K562 (cell line): ENCODE results near the gene FAM167B.

Experiments used
- KLF13 ChIP-seq: fragments of 450-650 bp; IDR thresholded peaks from 2 replicates; pipeline ENCODE4 v1.6.1; 2016; ENCODE audit warnings: missing genetic modification characterization, low read depth, mild to moderate bottlenecking, missing compliant biosample characterization, moderate library complexity, borderline replicate concordance
- MAFF ChIP-seq: IDR thresholded peaks from 2 replicates; pipeline ENCODE4 v1.6.1; 2012; ENCODE audit warnings: low read length, improper control_type of control experiment
- SAP30 ChIP-seq: fragments of 200-600 bp; sonication (generic); IDR thresholded peaks from 2 replicates; pipeline ENCODE4 v1.6.1; 2012; ENCODE audit warnings: borderline replicate concordance, low read depth, mild to moderate bottlenecking, moderate library complexity, low read length, control low read depth, inconsistent platforms; ENCODE audit not compliant: insufficient read depth, poor library complexity, severe bottlenecking
- SRSF7 ChIP-seq: fragments of 200-400 bp; formaldehyde crosslinking; optimal IDR thresholded peaks from 2 replicates; pipeline ENCODE3; 2017; ENCODE audit warnings: mild to moderate bottlenecking, low read depth, low read length
- TAF1 ChIP-seq: IDR thresholded peaks from 2 replicates; pipeline ENCODE4 v1.6.1; 2011; ENCODE audit warnings: mild to moderate bottlenecking, low read length, moderate library complexity; ENCODE audit not compliant: insufficient read depth, control insufficient read depth, severe bottlenecking; ENCODE audit errors: extremely low read depth
- TRIM28 ChIP-seq: fragments of 450-650 bp; IDR thresholded peaks from 2 replicates; pipeline ENCODE4 v1.6.1; 2017
- ZBTB8A ChIP-seq: fragments of 450-650 bp; IDR thresholded peaks from 2 replicates; pipeline ENCODE4 v1.6.1; 2018; ENCODE audit warnings: mild to moderate bottlenecking, moderate library complexity; ENCODE audit not compliant: partially characterized antibody
- TF ChIP-seq, protein P1 (sequence below), 3 experiments: IDR thresholded peaks in 2 of 3; conservative IDR thresholded peaks in 1 of 3; 2 replicates each; pipeline ENCODE4 v1.5.1; 2011 to 2012; ENCODE audit warnings: low read length in 3 of 3, mild to moderate bottlenecking in 3 of 3, control low read depth in 2 of 3, improper control_type of control experiment in 1 of 3, inconsistent platforms in 1 of 3, low read depth in 1 of 3, mixed read lengths in 1 of 3, moderate library complexity in 1 of 3; ENCODE audit not compliant: insufficient read depth in 2 of 3
- TF ChIP-seq, protein P2 (sequence below): fragments of 250-450 bp; sonication (Bioruptor Pico); IDR thresholded peaks from 2 replicates; pipeline ENCODE4 v1.8.0; 2022; ENCODE audit warnings: inconsistent platforms
- TF ChIP-seq, protein P3 (sequence below): sonication (generic); formaldehyde crosslinking; IDR thresholded peaks from 2 replicates; pipeline ENCODE4 v1.8.0; 2022; ENCODE audit warnings: mild to moderate bottlenecking, missing genetic modification reagents

DNA sequence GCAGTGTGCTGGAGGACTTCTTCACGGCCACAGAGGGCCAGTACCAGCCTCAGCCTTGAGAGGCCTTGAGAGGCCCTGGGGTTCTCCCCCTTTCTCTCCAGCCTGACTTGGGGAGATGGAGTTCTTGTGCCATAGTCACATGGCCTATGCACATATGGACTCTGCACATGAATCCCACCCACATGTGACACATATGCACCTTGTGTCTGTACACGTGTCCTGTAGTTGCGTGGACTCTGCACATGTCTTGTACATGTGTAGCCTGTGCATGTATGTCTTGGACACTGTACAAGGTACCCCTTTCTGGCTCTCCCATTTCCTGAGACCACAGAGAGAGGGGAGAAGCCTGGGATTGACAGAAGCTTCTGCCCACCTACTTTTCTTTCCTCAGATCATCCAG lies 38.6 kb downstream of the FAM167B start:
- TF ChIP-seq MAFF (no peak), SRSF7 (no peak), KLF13 (tag) (no peak), SAP30 (no peak), TRIM28 (no peak), TAF1 (no peak), ZBTB8A (no peak)
- TF ChIP-seq, protein P1, sequence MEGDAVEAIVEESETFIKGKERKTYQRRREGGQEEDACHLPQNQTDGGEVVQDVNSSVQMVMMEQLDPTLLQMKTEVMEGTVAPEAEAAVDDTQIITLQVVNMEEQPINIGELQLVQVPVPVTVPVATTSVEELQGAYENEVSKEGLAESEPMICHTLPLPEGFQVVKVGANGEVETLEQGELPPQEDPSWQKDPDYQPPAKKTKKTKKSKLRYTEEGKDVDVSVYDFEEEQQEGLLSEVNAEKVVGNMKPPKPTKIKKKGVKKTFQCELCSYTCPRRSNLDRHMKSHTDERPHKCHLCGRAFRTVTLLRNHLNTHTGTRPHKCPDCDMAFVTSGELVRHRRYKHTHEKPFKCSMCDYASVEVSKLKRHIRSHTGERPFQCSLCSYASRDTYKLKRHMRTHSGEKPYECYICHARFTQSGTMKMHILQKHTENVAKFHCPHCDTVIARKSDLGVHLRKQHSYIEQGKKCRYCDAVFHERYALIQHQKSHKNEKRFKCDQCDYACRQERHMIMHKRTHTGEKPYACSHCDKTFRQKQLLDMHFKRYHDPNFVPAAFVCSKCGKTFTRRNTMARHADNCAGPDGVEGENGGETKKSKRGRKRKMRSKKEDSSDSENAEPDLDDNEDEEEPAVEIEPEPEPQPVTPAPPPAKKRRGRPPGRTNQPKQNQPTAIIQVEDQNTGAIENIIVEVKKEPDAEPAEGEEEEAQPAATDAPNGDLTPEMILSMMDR (IDR thresholded peaks at IDR 0.05 in 2 of 3, conservative IDR thresholded peaks at IDR 0.05 in 1 of 3; ENCODE audit: insufficient read depth in 2 of 3, low read depth in 1 of 3, low read length in 3 of 3), result no peak
- TF ChIP-seq, protein P2, sequence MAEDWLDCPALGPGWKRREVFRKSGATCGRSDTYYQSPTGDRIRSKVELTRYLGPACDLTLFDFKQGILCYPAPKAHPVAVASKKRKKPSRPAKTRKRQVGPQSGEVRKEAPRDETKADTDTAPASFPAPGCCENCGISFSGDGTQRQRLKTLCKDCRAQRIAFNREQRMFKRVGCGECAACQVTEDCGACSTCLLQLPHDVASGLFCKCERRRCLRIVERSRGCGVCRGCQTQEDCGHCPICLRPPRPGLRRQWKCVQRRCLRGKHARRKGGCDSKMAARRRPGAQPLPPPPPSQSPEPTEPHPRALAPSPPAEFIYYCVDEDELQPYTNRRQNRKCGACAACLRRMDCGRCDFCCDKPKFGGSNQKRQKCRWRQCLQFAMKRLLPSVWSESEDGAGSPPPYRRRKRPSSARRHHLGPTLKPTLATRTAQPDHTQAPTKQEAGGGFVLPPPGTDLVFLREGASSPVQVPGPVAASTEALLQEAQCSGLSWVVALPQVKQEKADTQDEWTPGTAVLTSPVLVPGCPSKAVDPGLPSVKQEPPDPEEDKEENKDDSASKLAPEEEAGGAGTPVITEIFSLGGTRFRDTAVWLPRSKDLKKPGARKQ (CRISPR knock-in tag), result no peak
- TF ChIP-seq, protein P3, sequence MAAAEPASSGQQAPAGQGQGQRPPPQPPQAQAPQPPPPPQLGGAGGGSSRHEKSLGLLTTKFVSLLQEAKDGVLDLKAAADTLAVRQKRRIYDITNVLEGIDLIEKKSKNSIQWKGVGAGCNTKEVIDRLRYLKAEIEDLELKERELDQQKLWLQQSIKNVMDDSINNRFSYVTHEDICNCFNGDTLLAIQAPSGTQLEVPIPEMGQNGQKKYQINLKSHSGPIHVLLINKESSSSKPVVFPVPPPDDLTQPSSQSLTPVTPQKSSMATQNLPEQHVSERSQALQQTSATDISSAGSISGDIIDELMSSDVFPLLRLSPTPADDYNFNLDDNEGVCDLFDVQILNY, result no peak
